Measurements from ENCODE around the gene KLHL29.

GRCh38 chr2:23568626-23569190 lies 183.7 kb downstream of the KLHL29 start:
- TF ChIP-seq EZH2 (IDR thresholded peaks at IDR 0.05; ENCODE audit: borderline replicate concordance), result no peak
- no peak for TF ChIP-seq CTCF (IDR thresholded peaks at IDR 0.05; ENCODE audit: poor library complexity)

Measured in hepatocyte (in vitro differentiated cells).